Right hindlimb (tissue), 1 donor: ENCODE results near the gene GTF2F2.

Experiments
- DNase-seq: peaks from one replicate; pipeline ENCODE4 v3.0.0-alpha.2; 2018

Gene GTF2F2, protein sequence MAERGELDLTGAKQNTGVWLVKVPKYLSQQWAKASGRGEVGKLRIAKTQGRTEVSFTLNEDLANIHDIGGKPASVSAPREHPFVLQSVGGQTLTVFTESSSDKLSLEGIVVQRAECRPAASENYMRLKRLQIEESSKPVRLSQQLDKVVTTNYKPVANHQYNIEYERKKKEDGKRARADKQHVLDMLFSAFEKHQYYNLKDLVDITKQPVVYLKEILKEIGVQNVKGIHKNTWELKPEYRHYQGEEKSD

DNA sequence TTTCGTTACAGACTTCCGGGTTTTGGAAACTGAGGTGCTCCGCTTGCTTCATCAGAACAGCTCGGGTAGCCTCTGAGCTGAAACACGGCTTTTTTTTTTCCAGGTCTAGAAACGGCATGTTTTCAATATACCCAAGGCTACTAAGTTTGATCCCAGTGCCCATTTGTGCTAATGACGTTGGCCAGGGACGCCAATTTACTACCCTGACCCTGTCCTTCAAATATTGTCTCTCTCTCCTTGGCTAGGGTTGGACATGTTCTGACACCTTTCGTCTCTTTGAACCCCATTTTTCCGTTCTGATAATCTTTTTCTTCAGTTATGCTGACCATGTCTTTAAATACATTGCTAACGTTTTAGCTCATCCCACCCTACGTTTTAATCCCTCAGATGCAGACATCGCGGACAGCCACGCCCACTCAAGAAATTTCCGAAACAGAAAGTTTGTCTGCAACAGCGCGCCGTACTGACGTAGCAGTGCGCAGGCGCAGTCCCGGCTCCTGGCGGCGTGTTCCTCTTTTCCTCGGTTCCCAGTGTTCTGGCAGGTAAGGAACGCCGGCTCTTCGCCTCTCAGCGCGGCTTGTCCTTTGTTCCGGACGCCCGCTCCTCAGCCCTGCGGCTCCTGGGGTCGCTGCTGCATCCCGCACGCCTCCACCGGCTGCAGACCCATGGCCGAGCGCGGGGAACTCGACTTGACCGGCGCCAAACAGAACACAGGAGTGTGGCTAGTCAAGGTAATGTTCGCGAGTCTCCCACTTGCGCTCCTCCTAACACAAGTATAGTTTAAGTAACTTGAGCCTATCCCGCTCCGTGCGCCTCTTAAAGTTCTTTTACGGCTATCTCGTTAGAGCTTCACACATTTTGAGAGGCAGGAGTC is at the start of gene GTF2F2:
Gene GTF2F2 (plus strand): TSS at position 520 of the 874 bp plus-strand sequence. CDS start 146 bp downstream, at position 666.
- peak; percentile 94 for DNase-seq

DNA sequence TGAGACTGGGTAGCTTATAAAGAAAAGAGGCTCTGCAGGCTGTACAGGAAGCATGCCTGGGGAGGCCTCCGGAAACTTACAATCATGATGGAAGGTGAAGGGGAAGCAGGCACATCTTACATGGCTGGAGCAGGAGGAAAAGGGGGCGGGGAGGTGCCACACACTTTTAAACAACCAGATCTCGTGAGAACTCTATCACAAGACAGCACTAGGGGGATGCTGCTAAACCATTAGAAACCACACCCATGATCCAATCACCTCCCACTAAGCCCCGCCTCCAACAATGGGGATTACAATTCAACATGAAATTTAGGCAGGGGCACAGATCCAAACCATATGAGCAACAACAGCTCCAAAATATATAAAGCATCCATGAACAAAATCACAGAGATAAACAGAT is 46.5 kb upstream of the GTF2F2 start:
- DNase-seq: no peak

DNA sequence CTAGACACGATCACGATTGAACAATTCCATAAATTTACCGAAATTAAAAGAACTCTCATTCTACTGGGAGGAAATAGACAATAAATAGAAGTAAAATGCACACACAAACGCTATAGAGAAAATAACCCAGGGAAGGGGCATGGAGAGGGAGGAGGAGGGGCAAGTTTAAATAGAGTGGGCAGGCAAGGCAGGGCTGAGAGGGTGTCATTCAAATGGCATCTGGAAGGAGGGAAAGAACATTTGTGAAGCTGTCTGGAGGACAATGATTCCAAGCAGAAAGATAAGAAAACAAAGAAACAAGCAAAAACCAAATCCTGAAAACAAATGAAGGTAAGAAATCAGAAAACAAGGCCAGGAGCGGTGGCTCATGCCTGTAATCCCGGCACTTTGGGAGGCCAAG is 45.6 kb upstream of the GTF2F2 start:
- DNase-seq: no peak

DNA sequence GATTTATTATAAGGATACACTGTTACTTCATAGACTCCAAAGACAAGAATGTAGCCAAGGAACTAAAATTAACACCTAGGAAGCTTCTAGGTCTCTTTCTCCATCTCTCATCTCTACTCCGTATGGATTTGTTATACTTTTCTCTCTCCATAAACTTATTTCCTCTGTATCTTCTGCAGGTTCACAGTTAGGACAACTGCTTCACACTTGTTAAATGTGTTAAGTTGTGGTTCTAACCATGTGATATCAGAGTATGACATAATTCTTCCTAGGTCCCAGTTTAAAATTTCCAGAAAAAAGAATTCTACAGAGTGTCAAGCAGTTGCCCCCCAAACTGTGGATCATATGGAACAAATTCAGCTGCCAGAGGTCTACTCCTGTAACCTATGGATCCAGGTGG is 42.3 kb upstream of the GTF2F2 start:
- DNase-seq: no peak

DNA sequence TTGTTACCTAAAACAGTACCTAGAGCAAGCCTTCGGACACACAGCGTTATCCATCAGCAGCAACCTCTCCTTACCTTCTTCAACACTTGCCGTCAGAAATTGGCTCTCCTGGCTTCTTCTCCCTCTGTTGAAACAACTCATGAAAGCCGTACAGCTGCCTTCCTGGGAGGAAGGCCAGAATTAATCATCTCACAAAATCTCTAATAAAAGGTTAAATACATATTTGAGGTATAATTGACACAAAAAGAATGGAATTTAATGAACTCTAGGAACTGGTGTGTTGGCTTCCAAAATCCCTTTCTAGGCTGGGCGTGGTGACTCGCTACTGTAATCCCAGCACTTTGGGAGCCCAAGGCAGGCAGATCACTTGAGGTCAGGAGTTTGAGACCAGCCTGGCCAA is 37.3 kb upstream of the GTF2F2 start:
- no peak for DNase-seq

DNA sequence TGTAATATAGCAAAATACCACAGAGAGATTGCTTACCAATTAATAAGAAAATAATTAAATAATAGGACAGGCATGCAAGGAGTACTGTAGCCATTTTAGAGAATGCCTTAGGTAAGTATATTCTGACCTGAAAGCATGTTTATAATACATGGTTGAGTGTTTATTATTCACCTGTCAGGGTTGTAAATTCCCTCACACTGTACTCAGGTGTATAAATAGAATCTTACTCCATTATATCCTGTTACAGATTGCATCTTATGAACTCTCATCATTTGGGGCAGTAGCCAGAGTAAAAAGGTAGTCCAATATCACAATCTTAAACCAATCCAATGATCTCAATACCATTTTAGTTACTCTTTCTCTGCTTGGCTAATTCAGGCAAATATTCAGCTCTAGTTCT is 35.8 kb upstream of the GTF2F2 start:
- no peak for DNase-seq

DNA sequence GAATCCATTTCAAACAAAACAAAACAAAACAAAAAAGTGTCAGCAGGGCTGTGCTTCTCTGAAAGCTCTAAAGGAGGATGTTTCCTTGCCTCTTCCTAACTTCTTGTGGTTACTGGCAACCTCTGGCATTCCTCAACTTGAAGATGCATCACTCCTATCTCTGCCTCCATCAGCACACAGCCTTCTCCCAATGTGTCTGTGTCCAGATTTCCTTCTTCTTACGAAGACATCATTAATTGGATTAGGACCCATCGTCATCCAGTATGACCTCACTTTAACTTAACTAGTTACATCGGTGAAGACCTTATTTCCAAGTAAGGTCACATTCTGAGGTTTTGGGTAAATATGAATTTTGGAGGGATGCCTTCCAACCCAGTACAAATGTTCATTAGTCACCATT is 33.8 kb upstream of the GTF2F2 start:
- no peak for DNase-seq

DNA sequence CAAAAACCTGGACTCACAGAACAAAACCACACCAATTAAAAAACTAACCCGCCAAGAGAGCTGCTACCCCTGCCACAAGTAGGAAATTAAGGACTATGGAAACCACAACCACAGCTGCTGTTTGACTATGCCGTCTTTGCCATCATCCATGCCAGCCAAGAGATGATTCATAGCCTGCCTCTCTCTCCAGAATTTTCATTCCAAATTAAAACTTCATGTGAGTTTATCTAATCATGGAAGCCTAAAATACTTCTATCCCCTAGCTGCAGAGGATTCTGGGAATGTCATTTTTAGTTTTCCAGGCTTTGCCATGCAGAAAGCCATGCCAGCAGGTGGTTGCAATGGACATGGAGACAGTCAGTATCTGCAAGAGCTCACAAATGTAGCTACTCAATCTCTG is 27.6 kb upstream of the GTF2F2 start:
- DNase-seq: no peak

DNA sequence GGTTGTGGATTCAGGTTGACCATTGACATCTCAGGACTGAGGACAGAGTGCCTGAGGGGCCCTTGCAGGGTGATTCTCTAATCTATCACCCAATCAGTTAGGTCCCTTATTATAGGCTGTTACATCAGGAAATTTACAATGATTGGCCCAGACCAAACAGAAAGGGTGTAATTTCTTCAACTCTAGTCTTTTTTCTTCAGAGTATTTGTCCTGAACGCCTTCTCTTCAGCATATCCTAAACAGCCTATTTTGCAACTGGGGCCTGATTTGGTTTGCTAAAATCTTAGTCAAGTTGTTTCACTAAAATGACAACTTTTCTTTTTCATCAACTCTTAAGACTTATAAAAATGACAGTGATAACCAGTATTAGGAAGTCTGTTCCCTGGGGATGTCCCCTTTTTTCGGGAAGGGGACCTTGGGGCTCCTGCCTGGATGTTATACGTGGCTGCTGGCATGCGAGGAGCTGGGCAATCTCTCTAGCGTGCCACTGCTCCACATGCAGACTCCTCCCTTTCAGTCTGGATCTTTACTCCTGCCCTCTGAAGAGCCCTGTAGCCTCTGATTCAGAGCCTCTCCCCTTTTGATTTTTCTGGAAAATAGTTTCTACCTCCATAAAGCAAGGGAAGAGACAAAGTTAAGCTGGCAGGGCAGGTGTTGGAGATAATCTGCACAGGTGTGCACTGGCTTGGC is 19.6 kb upstream of the GTF2F2 start:
- no peak for DNase-seq

DNA sequence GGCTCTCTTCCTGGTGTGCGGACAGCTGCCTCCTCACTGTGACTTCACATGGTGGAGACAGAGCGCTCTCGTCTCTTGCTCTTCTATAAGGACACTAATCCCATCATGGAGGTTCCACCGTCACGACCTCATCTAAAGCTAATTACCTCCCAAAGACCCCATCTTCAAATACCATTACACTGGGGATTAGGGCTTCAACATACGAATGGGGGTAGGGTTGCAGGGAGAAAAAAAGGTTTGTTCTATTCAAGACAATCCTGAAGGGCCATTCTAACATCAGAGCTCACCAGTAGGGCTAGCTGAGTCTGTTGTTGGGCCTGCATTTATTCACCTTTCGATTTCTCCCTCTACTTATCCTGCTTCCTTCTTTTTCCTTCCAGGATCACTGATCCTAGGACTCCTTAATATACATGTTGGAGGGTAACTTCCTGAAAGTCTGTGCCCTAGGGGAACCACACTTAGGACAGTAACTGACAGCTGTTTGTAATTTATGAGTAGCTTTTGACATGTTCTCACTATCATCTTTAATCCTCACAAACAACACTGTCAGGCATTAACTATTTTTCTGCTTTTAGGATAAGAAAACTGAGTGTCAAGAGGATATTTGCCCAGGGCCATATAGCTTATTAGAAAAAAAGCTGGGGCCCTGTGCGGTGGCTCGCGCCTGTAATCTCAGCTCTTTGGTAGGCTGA is 18.8 kb upstream of the GTF2F2 start:
- DNase-seq: no peak

DNA sequence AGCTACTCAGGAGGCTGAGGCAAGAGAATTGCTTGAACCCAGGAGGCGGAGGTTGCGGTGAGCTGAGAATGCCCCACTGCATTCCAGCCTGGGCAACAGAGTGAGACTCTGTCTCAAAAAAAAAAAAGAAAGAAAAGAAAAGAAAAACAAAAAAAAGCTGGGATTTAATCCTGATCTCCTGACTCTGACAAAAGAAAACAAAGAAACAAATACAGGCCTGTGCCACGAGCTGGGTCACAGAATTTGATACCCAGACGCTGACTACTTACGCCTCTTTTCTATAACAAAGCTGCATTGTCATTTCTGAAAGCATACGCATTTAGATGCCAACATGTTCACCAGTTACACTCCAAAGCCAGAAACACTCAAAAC is 18.2 kb upstream of the GTF2F2 start:
- DNase-seq: no peak

DNA sequence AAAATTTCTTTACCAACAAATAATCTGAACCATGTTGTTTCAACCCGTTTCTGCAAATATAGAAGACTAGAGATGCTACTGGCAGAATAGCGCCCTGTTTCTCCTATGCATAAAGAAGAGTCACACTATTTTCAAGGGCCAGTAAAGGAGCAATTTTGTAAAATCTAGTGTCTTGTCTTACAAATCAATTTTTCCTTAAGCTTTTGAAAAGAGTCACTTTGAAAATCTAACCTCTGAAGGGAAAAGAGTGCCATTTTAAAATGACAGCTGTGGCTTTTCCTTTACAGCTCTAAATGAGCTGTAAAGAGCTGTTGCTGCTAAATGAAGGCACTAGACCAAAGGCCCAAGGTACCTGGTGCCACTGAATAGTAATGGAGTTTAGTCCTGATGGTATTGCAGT is 16.9 kb upstream of the GTF2F2 start:
- no peak for DNase-seq

DNA sequence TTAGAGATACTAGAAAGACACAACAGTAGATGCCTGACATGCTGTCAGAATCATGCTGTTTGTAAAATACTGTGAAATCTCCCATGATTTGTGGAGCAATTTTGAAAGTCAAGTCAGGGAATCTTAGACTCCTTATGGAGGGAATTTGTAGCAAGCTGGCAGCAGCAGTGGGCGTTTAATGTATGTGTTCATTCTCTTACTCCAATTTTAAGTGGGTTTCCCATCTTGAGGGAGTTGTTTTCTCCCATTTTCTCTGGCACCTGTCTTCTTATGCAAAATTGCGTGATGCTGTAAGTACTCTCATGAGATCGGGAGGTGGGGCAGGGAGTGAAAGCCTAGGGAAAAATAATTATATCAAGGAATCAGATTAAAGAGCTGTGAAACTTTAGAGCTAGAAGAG is 16.0 kb upstream of the GTF2F2 start:
- DNase-seq: no peak

DNA sequence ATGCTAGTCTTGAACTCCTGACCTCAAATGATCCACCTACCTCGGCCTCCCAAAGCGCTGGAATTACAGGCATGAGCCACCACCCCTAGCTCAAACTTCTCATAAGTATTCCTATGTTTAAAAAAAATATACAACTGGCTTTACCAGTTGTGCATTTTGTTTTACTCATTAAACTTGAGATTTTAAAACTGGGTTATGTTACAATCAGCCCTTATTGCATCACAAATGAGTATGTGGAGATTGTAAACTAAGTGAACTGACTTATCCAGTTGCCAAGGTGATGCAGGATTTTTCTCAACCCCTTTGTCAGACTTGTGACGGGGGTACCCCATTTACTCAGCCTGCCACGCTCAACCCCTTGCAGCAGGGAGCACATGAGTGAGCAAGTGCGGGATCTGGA is 14.4 kb upstream of the GTF2F2 start:
- no peak for DNase-seq

DNA sequence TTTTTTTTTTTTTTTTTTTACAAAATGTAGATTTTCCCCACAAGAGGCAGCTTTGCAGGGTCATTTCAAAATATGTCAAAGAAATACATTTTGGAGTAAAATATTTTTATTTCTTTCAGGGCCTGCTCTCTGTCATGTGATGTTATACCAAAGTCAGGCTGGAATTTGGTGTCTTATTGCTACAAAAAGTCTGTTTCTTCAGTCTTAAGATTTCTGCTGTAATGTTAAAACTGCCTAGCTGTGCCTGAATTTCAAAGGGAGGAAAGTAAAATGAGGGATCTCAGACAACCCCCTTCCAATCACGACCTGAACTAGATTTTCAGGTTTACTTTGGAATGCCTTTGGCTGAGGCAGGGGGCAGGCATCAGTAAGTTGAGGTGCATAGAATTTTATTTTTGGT is 12.8 kb upstream of the GTF2F2 start:
- no peak for DNase-seq

DNA sequence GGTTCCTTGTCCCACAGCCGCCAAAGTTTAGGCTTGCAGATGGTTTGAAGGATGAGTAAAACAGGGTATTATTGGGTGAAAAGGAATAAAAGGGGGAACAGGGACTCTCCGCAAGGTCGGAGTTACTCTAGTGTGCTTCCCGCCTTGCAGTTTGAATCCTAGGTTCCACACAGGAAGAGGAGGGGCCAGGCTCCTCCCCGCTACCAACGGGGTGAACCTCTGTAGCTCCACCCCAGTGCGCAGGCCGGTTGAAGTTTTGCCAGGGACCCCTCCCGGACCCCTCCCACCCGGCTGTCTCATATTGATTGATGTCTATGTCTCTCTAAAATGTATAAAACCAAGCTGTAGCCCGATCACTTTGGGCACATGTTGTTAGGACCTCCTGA is 11.6 kb upstream of the GTF2F2 start:
- DNase-seq: no peak

DNA sequence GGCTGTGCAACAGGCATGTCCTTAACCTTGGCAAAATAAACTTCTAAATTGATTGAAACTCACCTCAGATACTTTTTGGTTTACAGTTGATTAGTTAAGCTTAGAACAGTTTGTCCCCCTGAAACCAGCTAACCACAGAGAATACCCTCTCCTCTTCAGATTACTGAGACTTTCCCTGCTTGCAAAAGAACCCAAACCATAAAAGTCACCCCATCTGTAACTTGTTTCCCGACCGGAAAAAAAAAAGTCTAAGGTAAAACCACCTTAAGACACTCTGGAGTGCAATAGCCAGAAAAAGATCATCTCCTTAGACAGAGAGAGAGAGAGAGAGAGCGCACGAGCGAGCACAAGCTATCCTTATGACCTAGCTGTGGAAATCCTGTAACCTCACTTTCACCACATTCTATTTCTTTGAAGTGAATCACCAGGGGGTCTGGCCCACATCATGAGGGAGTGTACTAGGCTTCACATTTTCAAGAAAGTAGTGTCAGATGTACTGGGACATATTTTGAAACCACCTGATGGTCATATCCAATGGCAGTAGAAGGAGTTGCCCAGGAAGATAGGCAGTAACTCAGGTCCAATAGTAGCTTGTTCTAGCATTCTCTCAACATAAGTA is 11.1 kb upstream of the GTF2F2 start:
- no peak for DNase-seq

DNA sequence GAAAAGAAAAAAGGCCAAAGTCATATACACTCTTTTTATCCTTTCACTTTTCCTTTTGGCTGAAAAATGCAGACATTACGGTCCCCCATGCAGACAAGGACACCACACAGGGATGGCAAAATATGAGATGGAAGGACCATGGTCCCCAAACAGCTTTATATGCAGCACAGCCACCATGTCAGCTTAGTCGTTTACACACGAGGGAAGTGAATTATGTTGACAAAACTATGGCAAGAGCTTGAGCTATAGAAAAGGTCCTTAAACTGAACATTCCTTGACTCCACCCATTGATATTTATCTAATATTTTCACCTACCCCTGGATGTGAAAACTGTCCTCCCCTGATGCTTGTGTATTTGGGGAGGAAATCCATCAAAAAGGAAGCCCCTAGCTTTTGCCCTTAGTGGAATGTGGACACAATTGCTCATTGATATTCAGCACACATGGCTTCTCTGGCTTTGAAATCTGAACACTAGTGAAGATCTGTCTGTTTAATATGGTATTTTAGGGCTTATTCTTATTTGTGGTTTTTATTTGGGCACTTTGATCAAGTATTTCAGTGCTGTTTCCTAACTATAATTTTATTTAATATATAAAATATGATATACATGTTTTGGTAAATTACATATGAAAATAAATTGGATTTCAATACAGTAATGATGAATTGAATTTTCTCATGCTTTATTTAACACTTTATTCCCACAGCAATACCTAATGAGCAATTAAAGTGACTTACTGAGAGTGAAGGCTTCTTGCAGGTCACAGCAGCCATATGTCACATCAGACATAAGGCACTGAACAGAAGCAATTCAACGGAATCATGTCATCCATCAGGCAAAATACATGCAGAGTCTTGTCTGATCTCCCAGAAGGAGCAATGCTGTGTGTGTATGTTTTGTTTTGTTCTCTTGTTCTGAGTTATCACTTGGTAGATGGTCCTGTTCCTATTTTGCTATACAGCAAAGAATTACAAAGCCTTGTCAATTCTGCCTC is 6.8 kb upstream of the GTF2F2 start:
- no peak for DNase-seq

DNA sequence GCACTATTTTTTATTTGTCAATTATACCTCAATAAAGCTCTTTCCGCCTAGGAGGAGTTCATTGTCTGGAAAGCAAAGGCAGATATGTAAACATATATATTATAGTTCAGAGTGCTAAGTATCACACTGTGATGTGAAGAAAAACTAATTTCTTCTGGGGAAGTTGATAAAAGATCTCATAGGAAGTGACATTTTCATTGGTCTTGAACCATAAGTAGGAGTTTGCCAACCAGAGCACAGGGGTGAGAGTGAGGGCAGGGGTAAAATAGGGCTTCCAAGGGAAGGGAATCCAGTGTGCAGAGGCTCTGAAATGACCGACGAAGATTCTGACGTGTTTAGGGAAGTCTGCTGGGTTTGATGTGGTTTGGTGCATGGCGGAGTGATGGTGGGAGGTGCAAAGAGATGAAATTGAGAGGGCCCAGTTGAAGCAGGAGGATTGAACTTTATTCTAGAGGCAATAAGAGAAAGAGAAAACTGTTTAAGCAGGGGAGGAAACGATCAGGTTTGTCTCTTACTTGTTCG is 780 bp upstream of the GTF2F2 start:
- peak; percentile 54 for DNase-seq

DNA sequence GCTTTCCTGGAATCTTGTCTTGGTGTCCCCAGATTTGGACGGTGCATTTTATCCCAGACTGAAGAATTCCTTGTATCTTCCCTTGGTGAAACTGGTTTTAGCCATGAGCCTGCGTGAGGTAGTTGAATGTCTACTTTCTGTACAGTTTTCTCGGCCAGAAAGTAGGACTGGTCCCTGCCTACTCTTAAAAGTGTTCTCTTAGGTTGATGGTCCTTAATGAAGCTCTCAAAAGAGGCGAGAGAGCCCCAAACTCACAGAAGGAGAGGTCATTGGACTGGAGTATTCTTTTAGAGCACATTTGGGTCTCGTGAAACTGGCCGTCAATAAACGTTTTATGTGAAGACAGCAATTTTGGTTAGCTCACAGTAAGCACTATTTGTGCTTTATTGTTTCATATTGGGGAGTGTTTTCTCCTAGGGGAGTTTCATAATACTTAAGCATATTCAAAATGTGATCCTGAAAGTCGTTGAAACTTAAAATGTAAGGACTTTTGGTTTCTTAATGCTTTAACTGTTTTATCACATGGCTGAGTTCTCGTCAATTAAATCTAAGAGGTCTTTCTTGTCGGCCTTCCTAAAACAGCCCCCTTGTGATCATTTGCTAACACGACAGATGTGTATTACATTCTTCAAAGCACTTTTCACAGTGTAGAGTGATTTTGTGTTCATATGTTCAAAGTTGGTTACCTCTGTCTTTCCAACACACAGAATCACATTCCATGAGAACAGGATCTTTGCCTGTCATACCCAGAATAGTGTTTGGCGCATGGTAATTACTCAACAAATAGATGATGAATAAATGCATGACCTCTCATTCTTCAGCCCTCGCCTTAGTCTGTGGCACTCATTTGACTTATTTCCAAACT is 889 bp downstream of the GTF2F2 start:
- DNase-seq: no peak
